Epithelial cell of prostate (primary cell): ENCODE data around the gene PACS2.

Experiments used
- DNase-seq: peaks from one replicate; pipeline ENCODE4 v3.0.0-alpha.2; 2011; ENCODE audit warnings: low read depth, low spot score
- H3K27ac ChIP-seq: fragments of 450-650 bp; 2 replicates; pipeline ENCODE4 v1.5.1; 2017; ENCODE audit warnings: mild to moderate bottlenecking

The PACS2 gene

DNA sequence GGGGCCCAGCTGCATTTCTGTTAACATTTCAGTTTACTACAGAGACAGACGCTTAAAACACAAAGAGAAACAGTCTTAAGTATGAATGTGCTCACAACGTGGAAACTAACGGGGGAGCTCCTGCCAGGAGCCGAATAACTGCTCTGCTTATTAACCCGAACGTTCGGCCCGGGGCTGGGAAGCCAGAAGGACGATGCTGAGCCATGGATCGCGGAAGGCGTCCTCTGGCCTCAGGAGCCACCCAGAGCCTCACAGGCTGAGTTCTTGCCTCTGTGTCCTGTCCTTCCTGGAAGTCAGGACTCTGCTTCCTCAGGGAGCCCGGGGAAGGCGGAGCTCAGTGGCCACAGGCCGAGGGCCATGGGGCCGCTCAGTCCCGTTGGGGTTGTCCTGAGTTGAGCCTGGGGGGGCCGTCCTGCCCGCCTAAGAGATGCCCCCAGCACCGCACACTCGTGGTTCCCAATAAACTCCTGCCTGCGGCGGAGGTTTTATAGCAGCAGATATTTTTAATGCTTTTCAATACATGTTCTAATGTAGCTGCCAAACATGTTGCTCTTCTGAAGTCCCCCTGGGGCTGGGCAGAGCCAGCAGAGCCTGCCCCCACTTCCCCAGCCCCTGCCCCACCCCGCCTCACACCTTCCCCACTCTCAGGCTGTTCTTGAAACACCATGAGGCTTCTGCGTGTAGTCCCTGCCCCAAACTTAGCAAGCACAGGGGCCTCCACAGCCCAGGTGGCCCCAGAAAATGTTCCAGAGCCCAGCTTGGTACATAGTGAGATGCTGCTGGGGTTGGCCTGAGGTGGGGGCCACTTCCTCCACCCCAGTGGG is 80.4 kb downstream of the PACS2 start:
- H3K27ac ChIP-seq: no peak overlapping the region

GRCh38 chr14:105395538-105395854 is 80.9 kb downstream of the PACS2 start:
- no peak overlapping the region for H3K27ac ChIP-seq
- no peak for DNase-seq

More for the DNA sequence above, 80.4 kb downstream of the PACS2 start:
- DNase-seq: no peak

DNA sequence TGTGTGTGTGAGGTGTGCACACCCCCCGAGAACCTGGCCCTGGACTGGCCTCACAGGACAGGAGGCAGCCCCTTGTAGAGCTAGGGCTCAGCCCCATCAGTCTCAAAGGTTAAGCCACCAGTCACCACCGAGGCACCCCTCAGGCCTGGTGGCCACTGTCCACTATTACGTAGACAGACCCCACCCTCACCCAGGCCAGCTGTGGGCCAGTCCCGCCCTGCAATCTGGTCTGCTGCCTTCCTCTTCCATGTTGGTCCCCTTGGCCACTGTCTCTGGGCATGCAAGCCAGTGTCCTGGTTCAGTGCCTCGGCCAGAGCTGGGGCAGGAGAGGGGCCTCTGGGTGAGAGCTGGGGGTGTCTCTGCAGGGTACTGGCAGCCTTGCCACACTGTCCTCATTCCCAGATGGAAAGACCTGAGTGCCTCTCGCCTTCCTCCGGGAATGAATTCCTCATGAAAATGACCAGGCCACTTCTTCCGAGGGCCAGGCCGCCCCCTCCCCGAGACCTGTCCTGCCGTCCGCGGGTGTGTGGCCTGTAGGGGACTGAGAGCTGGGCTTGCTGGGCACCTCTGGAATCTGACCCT is 82.9 kb downstream of the PACS2 start:
- no peak for DNase-seq
- peak overlapping the region; percentile 51 for H3K27ac ChIP-seq

- peak within 1 kb of the TSS; percentile 51 for H3K27ac ChIP-seq
- DNase-seq: no peak
Measured at GRCh38 chr14:105398044-105398725, 83.6 kb downstream of the PACS2 start, which contains the start of gene TEX22. TEX22 (plus strand) TSS chr14:105398538; CDS start chr14:105399341, 803 bp downstream.

- DNase-seq: no peak
- H3K27ac ChIP-seq: peak overlapping the region; percentile 51
Measured at GRCh38 chr14:105398726-105399465, 84.3 kb downstream of the PACS2 start.

DNA sequence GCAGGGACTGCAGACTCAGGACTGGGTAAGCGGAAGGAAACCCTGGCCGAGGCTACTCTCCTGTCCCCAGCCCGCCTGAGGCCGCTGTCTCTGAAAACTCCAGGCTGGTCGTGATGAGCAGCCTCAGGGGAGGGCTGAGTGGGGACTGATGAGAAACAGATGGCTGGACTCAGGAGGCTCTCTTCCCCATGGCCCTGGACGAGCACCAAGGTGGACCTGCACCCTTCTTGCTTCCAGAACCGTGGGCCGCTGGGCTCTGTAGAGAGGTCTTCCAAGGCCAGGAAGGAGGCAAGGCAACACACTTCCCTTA is 84.9 kb downstream of the PACS2 start:
- DNase-seq: no peak
- no peak overlapping the region for H3K27ac ChIP-seq

DNA sequence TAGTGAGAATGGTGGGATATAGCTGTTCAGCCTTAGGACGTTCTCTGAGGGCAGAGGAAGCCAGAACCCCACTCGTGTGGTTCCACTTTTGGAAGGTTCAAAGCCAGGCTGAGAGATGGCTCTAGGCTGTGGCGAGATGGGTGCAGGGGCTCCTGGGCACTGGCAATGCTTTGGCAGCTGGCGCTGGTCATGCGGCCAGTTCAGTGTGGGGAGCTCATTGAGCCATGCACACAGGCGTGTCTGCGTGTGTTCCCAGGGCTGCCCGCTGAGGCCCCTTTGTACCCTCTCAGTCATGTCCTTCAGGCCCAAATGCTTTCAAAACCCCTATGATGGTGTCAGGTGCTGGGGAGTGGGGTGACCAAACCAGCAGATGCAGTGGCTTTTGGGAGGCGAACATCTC is 85.5 kb downstream of the PACS2 start:
- DNase-seq: no peak
- H3K27ac ChIP-seq: no peak overlapping the region

- no peak for DNase-seq
- no peak overlapping the region for H3K27ac ChIP-seq
Measured at GRCh38 chr14:105401699-105402098, 87.2 kb downstream of the PACS2 start.

DNA sequence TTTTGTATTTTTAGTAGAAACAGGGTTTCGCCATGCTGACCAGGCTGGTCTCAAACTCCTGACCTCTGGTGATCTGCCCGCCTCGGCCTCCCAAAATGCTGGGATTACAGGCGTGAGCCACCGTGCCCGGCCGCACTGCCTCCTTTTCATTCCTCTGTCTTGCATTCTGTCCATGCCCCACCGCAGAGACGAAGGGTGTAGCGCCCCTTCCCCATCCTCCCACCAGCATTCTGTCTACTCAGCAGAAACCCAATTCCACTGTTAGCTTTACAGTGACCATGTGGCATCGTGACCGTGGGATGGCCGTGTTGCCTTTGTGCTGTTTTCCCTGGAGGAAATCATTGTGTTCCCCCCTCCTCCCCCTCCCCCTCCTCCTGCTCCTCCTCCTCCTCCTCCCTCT is 94.0 kb downstream of the PACS2 start:
- DNase-seq: no peak
- no peak overlapping the region for H3K27ac ChIP-seq

- DNase-seq: no peak
- H3K27ac ChIP-seq: no peak overlapping the region
Measured at GRCh38 chr14:105409364-105409763, 94.8 kb downstream of the PACS2 start.

DNA sequence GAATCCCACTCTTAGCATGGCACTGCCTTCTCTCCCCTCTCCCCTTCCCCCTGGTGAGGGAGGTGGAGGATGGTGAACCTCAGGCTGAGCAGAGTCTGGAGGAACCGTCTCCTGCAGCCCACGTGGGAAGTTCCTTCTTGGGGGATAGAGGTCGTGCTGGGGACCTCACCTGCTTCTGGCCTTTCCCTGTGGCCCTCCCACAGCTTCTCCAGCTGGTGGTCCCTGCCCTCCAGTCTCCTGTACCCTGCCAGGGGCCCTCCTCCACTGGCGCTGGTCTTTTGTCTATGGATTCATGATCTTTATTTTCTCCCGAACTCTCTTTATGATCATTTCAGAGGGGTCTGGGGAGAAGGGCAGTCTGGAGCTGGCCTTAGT is 96.1 kb downstream of the PACS2 start:
- DNase-seq: no peak
- H3K27ac ChIP-seq: no peak overlapping the region

DNA sequence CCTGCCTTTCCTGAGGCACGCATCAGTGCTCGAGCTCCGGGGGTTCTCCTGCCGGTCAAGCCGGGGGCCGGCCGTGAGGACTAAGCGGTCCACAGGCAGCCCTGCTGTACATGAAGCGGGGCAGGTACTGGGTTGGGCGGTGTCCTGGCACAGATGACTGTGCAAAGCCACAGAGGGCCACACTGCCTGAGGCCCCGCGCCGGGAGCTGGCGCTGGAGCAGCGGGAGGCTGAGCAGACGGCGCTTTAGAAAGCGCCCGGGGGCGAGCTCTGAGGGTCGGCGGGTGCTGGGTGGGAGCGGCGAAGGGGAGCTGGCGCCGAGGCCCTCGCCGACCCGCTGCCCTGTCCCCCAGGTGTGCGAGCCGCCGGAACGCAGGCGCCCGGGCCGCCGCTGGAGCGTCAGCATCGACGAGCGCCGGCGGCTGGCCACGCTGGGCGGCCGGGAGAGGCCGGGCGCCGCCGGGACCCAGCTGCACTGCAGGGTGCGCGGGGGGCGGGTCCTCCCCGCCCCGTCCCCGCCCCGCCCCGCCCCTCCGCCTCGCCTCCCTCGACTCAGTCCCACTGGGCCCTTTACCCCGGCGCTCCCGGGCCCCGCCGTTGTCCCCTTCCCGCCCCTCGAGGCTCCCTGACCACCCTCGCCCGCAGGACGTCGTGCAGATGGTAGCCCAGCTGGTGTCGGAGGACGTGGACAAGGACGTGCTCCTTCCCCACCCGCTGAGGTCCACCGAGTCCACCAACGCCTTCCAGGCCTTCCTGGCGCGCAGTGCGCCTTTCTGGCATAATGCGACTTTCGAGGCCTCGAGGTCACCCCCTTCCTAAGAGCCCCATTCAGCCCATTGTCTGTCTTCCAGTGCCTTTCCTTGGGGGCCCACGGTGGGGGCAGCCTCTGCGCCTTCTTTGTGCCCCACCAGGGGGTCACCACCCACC is 96.7 kb downstream of the PACS2 start:
- no peak overlapping the region for H3K27ac ChIP-seq
- DNase-seq: no peak

DNA sequence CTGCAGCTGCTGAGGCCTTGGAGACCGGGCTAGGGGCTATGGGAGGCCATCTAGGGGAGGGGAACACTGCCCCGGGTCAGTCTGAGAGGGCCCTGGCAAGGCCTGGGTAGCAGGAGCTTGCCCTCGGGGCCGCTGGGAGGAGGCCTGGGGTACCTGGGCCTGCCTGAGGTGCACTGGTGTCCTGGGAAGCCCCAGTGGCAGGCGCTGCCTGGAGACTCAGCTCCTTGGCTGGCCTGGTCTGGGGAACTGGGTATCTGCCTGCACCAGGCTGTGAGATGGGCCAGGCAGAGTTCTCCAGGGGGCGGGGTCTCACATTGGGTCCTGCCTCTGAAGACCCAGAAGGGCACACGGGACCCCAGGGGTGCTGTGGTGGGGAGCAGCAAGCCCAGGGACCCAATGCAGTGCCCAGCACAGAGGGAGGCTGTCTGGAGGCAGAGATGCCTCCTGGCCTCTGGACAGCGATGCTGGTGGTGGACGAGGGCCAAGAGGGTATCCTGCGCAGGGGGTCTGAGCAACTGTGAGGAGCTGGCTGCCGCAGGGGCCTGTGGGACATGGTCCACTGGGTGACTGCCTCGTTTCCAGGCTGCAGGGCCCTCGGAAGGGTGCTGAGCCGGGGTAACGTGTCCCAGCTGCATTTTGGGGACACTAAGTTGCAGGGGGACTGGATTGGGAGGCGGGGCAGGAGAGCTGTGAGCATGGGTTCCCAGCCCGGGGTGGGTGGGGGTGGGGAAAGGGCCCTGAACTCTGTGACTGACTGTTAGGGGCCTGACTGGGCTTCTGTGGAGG is 97.6 kb downstream of the PACS2 start:
- no peak for DNase-seq
- no peak overlapping the region for H3K27ac ChIP-seq

GRCh38 chr14:105412771-105413543 is 98.4 kb downstream of the PACS2 start:
- no peak for DNase-seq
- no peak overlapping the region for H3K27ac ChIP-seq

DNA sequence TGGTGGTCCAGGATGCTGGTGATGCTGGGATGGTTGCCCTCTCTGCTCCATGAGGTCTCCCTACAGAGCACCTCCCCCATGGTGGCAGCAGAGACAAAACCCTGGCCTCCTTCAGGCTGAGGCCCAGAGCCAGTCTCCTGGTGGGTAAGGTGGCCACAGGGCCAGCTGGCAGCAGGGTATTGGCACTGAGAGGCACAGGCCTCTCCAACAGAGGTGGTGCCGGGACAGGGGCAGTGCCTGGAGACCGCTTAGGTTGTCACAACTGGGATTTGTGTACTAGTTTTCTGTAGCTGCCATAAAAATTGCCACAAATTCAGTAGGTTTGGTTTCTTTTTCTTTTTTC is 99.0 kb downstream of the PACS2 start:
- no peak overlapping the region for H3K27ac ChIP-seq
- DNase-seq: no peak

DNA sequence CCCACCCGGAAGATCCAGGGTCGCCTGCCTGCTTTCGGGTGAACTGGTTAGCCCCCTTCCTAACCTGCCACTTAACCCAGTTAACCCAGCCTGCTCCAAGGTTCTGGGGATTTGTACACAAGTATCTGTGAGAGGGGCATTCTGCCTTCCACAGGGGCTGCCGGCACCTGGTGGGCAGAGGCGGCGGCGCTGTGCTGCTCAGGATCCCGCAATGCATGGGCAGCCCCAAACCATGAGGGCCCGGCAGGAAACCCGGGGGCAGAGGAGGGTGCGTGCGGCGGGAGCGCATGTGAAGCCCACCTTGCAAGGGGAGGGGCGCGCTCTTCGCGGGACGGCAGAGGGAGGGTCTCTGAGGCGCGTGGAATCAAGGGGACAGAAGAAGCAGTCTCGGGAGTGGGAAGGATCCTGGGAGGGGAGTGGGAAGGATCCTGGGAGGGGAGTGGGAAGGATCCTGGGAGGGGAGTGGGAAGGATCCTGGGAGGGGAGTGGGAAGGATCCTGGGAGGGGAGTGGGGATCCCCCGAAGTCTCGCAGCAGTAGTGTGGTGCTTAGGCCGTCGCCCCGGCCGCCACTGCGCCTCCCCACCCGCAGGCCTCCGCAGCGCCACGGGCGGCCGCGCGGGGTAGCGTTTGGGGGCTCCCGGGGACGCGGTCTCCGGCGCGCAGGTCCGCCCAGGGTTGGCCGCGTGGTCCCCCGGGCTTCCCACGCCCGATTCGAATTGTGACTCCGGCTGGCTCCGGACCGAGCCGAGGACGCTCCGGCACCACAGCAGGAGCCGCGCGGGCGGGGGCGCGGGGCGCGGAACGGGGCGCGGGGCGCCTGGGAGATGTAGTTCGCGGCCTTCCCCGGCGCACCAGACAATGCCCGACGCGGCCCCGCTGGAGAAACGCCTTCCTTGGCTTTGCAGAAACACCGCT is 100.2 kb downstream of the PACS2 start:
- no peak overlapping the region for H3K27ac ChIP-seq
- DNase-seq: no peak
